Neural crest cell (in vitro differentiated cells): ENCODE data around the gene KRTAP19-5. TPM values are rescaled to one million over a fixed set of nuclear protein-coding genes. Genes with fewer than 3 reads are reported as not detected.

ENCODE experiments used
- DNase-seq: peaks from one replicate; pipeline ENCODE4 v3.0.0; 2021; ENCODE audit warnings: low read depth, mixed read lengths, low spot score
- H3K27ac Mint-ChIP-seq: one replicate; pipeline ENCODE4 v1.8.0; 2021; ENCODE audit warnings: mild to moderate bottlenecking, mixed read lengths; ENCODE audit not compliant: unreplicated experiment
- H3K27me3 Mint-ChIP-seq: 2 replicates; pipeline ENCODE4 v1.8.0; 2021; ENCODE audit warnings: low read depth, mild to moderate bottlenecking, mixed read lengths
- H3K36me3 Mint-ChIP-seq: 2 replicates; pipeline ENCODE4 v1.8.0; 2021; ENCODE audit warnings: low read depth, mild to moderate bottlenecking, mixed read lengths
- H3K4me1 Mint-ChIP-seq: 2 replicates; pipeline ENCODE4 v1.8.0; 2021; ENCODE audit warnings: mixed read lengths
- H3K4me3 Mint-ChIP-seq: one replicate; pipeline ENCODE4 v1.8.0; 2021; ENCODE audit warnings: mild to moderate bottlenecking, mixed read lengths
- H3K9me3 Mint-ChIP-seq: 2 replicates; pipeline ENCODE4 v1.8.0; 2021; ENCODE audit warnings: mixed read lengths
- CTCF ChIP-seq: fragments of 200-600 bp; sonication (generic); conservative IDR thresholded peaks from 2 replicates; pipeline ENCODE4 v1.5.0; 2021; ENCODE audit warnings: antibody characterized with exemption, mild to moderate bottlenecking
- total RNA-seq: library from RNA; stranded (reverse); gene quantifications from 2 replicates; pipeline ENCODE4 v1.2.1, GENCODE V29; 2021

KRTAP19-5 gene
- total RNA-seq, 1 donor from 2014 or later, result not detected

GRCh38 chr21:30497065-30497464 is 4.9 kb downstream of the KRTAP19-5 start, which contains the start of gene KRTAP19-4:
TSS of gene KRTAP19-4 (minus strand) at chr21:30497165. CDS start at chr21:30497110, 55 bp downstream.
- no peaks in the 10 kb centered on the region for H3K27me3 Mint-ChIP-seq
- DNase-seq, result no peak
- peaks cover 3% of the 10 kb centered on the region for H3K9me3 Mint-ChIP-seq
- no peak for TF ChIP-seq CTCF
- no peak within 1 kb of the TSS for H3K4me3 Mint-ChIP-seq
- H3K4me1 Mint-ChIP-seq, result no peaks in the 10 kb centered on the region
- no peaks in the 10 kb centered on the region for H3K36me3 Mint-ChIP-seq
- no peak within 1 kb of the TSS for H3K27ac Mint-ChIP-seq

GRCh38 chr21:30491963-30492428 is 9.9 kb downstream of the KRTAP19-5 start, which contains the start of gene KRTAP19-3:
TSS of gene KRTAP19-3 (minus strand) at chr21:30492013. CDS start at chr21:30491957, 56 bp downstream.
- Mint-ChIP-seq H3K4me1 (no peaks in the 10 kb centered on the region), H3K4me3 (no peak within 1 kb of the TSS), H3K27me3 (no peaks in the 10 kb centered on the region), H3K27ac (no peak within 1 kb of the TSS), H3K36me3 (no peaks in the 10 kb centered on the region), H3K9me3 (peaks cover 7% of the 10 kb centered on the region)
- no peak for DNase-seq
- TF ChIP-seq CTCF, result no peak

GRCh38 chr21:30487336-30487735 is 14.6 kb downstream of the KRTAP19-5 start, which contains the start of gene KRTAP19-2:
TSS of gene KRTAP19-2 (minus strand) at chr21:30487436. CDS start at chr21:30487348, 88 bp downstream.
- no peak within 1 kb of the TSS for H3K4me3 Mint-ChIP-seq
- peaks cover 14% of the 10 kb centered on the region for H3K9me3 Mint-ChIP-seq
- no peak for DNase-seq
- H3K4me1 Mint-ChIP-seq, result peaks cover 3% of the 10 kb centered on the region
- H3K36me3 Mint-ChIP-seq, result peaks cover 3% of the 10 kb centered on the region
- no peak for TF ChIP-seq CTCF
- H3K27me3 Mint-ChIP-seq, result no peaks in the 10 kb centered on the region
- no peak within 1 kb of the TSS for H3K27ac Mint-ChIP-seq

- no peak for DNase-seq
- Mint-ChIP-seq H3K4me3 (no peak overlapping the region), H3K27ac (no peak overlapping the region), H3K4me1 (peaks cover 3% of the 10 kb centered on the region), H3K9me3 (peaks cover 14% of the 10 kb centered on the region), H3K27me3 (no peaks in the 10 kb centered on the region), H3K36me3 (peaks cover 3% of the 10 kb centered on the region)
- TF ChIP-seq CTCF, result no peak
Observed at GRCh38 chr21:30486180-30486579, 15.8 kb downstream of the KRTAP19-5 start.

GRCh38 chr21:30482130-30482529 is 19.8 kb downstream of the KRTAP19-5 start:
- H3K9me3 Mint-ChIP-seq, result peaks cover 8% of the 10 kb centered on the region
- no peak for TF ChIP-seq CTCF
- no peak for DNase-seq
- no peak overlapping the region for H3K4me3 Mint-ChIP-seq
- no peaks in the 10 kb centered on the region for H3K27me3 Mint-ChIP-seq
- H3K4me1 Mint-ChIP-seq, result peaks cover 3% of the 10 kb centered on the region
- H3K27ac Mint-ChIP-seq, result no peak overlapping the region
- H3K36me3 Mint-ChIP-seq, result peaks cover 3% of the 10 kb centered on the region
